GM21515 (cell line): Measurements from ENCODE around the gene OGFOD3.
"Not testable (repeated sequence)": the region's sequence is repeated elsewhere in the genome, so short reads cannot be mapped to it uniquely, and the experiment has no call there.

Experiments
- ATAC-seq: cut with Tn5 transposase; IDR thresholded peaks from one replicate; pipeline ENCODE4 v1.9.1; 2021; ENCODE audit not compliant: unreplicated experiment

OGFOD3 gene

DNA sequence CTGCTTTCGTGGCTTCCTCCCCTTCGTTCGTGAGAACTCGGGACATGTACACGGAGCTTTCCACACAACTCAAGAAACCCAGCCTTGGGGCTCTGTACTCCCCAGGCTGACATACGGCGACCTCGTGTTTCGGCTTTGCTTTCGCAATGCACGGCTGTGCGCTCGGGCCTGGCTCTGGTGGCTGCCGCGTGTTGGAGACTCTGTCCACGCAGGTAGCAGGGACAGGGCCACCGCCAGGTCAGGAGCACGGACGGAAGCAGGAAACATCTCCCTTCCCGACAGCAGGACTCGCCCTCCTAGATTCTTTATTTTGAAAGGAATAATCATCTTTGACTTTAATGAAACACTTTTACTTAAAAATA is 29.5 kb downstream of the OGFOD3 start:
- ATAC-seq, result no peak

DNA sequence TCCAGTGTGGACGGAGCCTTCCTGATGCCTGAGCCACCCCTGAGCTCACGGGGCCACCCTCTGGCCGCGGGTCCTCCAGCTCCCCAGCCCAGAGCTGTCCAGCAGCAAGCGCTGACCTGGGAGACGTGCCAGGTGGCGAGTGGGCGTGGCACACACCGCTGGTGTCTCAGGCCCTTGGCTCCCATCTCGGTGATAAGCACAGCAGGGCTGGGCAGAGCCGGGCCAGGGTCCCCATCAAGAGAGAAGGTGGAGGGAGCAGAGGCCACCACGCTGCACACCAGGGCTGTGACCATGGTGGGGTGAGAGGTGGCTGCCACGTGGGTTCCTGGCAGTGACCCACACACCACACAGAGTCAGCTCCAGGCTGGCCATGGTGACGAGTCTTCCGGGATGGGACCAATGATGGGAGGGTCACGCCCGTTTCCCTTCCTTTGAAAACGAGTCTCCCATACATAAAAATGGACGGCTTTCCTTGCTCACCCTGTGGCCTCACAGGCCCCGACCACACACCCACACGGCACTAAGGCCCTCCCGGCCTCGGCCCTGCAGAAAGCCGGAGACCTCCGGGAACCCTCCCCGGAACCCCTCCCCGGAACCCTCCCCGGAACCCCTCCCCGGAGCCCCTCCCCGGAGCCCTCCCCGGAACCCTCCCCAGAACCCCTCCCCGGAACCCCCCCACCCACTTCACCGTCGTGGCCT is 30.0 kb downstream of the OGFOD3 start:
- no peak for ATAC-seq

DNA sequence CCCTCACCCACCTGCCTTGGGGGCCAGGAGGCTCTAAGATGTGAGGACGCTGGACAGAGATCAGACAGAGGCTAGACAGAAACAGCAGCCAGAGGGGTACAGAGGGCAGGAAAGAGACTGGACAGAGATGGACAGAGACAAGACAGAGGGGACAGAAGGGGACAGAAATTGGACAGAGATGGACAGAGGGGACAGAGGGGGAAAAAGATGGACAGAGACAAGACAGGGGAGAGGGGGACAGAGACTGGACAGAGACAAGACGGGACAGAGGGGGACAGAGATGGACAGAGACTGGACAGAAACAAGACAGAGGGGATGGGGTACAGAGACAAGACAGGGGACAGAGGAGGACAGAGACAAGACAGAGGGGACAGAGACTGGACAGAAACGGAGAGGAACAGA is 30.7 kb downstream of the OGFOD3 start:
- no peak for ATAC-seq

DNA sequence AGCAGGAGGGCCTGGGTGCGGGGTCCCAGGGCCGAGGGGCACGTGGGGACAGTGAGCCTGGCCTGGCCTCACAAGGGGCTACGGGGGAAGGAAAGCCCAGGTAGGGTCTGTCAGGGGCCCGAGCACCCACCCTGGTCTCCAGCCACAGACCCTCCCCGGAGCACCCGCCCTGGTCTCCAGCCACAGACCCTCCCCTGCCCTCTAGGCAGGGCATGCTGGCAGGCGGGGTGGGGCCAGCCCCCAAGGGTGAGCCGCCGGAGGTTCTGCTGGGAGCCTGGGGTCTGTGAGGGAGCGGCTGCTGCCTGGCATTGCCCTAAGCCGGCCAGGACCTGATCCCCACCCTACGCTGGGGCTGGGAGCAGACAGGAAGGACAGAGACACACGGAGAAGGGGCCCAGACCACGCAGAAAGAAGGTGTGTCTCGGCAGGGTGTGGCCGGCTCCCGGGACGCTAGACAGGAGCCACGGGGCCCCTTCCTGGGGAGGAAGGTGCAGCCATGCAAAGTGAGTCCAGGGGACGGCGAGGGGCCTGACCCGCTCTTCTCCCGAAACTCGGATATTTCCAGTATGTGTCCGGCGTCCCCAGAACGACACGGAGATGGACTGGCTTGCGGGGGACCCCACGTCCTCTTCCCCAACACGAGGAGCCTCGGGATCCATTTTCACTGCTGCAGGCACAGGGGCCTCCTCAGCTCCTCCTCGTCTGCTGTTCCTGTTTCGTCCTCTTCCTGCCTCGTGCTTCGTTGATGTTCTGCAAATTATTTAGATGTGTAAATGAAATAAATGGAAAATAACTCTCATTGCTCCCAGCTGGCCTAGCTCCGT is 31.3 kb downstream of the OGFOD3 start:
- no peak for ATAC-seq

DNA sequence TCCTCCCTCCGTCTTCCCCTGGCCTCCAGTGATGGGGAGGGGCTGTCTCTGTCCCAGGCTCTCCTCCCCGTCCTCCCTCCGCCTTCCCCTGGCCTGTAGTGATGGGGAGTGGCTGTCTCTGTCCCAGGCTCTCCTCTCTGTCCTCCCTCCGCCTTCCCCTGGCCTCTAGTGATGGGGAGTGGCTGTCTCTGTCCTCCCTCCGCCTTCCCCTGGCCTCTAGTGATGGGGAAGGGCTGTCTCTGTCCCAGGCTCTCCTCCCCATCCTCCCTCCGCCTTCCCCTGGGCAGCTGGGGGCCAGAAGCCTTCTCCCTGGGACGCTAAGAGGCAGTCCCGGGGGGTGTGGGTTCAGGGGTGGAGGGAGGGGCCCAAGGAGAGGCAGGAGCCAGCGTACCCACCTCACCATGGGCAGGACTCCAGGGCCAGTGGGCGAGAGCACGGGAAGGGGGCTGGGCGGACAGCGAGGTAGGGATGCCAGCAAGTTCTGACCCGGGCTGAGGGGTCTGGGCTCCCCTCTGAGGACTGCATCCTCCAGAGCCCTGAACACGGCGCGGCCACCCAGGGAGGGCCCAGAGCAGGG is 32.0 kb downstream of the OGFOD3 start:
- ATAC-seq, result no peak

DNA sequence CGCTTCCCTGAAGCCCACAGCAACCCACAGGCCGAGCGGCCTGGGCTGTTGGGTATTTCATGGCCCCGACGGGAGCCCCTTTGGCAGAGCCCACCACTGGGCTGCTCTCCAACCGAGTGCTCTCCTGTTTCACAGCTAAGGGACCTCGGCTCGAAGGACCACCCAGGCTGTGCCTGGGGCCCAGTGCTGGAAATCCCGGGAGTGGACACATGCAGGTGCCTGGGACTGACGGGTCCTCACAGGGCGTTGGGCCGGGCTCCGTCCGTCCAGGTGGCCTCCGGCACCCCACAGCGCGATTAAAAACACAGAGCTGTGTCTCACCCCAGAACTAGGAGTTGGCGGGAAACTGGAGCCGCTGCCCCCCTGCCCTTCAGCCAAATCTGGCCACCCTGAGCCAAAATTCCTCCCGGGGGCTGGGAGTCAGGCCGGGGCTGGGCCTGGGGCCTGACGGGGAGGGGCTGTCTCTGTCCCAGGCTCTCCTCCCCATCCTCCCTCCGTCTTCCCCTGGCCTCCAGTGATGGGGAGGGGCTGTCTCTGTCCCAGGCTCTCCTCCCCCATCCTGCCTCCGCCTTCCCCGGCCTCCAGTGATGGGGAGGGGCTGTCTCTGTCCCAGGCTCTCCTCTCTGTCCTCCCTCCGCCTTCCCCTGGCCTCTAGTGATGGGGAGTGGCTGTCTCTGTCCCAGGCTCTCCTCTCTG is 32.7 kb downstream of the OGFOD3 start:
- ATAC-seq, result no peak

DNA sequence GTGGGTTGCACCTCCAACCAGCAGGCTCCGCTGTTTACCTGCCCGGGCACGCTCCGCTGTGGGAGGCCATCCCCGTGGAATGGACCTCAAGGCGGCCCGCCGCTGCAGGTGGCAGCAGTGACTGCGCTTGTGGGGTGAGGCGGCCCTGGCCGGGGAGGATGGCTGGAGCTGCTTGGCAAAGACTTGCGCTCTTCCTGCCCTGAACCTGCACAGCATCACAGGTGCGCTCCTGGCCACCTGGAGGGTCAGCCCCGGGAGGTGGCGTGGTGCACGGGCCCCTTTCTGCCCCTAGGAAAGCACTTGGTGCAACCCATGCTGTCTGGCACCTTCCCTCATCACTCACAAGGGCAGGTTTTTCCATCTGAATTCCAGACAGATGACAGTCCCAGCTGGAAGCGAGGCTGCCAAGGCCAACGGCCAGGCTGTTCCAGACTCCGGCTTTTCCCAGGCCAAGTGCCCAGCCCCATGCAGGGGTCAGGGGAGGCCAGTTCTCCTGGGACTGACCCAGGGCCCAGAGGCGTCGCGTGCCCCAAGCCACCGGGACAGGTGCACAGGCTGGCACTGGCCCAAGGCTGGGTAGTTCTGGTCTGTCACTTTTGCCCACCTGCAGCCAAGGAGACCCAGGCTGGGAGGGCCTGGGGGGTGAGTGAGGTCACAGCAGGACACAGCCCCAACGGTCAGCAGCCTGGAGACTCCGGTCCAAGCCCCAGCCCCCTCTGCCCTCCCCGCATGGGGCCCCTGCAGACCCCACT is 33.5 kb downstream of the OGFOD3 start:
- no peak for ATAC-seq

DNA sequence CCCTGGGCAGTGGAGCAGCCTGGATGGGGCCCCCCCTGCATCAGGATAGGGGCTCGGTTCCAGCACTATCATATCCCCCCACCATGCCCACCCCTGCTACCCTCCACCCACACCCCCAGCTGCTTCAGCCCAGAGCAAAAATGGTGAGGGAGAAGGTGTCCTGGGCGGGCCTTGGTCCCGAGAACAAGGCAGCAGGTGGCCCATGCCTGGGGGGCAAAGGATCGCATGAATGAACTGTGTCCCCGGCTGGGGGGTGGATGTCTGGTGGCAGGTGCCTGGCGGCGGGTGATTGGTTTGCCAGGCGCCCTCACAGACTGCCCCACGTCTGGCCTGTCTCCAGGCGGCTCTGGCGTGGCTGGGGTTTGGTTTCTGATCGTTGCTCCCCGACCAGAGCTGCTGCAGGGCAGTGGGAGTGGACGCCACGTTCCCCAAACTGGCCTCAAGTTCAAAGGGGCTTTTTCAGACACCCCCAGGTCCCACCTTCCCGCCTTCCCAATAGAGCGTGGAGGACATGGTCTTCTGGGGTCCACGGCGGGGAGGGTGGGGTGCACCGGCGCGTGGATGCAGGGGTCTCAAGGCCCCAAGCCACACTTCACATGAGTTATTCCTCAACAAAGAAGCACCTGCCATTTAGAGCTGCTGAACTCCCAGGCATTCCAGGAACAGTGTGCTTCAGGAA is 34.2 kb downstream of the OGFOD3 start:
- ATAC-seq, result no peak

DNA sequence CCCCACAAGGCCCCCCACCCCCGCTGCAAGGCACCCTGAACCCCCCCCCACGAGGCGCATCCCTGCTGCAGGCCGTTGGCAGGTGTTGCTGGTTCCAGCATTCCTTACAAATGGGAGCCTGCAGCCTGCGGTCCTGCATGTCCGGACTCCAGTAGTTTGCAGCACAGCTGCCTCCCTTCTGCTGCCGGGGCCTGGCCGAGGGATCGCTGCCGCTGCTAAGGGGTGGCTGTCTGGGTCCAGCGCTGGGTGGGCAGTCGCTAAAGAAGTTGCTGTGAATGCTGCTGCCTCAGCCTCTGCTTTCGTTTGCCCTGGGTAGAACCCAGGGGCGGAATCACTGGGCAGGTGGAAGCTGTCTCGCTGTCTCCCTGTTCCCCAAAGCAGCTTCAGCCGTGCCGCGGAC is 35.0 kb downstream of the OGFOD3 start:
- ATAC-seq, result no peak

DNA sequence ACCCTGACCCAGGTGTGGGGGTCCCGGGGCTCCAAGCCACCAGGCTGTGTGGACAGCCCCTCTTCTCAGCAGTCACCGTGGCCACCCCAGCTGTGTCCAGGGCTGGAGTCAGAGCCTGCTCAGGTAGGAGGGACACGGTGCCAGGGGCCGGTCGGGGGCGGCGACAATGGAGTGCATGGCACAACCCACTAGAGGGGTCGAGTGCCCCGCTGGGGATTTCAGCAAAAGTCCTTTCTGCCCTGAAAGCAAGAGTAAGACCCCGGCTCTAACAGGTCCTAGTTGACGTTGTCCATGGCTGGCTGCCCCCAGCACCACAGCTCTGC is 35.5 kb downstream of the OGFOD3 start:
- no peak for ATAC-seq

DNA sequence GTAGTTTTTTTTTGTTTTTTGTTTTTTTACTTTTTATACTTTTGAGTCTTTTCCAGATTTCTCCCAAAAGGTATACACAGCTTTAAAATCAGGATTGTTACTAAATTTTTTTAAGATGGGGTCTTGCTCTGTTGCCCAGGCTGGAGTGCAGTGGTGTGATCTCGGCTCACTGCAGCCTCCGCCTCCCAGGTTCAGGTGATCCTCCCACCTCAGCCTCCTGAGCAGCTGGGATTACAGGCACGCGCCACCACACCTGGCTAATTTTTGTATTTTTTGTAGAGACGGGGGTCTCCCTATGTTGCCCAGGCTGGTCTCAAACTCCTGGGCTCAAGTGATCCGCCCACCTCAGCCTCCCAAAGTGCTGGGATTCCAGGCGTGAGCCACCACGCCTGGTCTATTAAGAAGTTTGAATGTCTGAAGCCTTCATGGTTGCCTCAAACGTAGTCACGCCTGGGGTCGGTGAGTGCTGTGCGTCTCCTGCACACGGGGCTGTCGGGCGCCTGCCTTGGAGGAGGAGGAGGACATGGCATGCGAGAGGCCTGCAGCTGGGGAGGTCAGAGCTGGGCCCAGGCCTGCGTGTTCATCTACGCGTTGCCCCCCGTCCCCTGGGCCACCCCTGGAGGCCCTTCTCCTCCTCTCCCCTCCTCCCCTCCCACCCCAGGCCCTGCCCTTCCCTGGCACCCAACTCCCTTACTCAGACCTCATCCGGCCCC is 36.0 kb downstream of the OGFOD3 start:
- ATAC-seq, result not testable (repeated sequence)

DNA sequence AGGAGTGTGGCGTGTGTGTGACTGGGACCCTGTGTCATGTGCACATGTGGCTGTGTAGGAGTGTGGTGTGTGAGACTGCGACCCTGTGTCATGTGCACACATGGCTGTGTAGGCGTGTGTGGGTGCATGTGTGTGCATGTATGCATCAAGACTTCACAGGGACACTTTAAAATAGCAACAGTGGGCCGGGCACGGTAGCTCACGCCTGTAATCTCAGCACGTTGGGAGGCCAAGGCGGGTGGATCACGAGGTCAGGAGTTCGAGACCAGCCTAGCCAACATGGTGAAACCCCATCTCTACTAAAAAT is 36.7 kb downstream of the OGFOD3 start:
- ATAC-seq, result not testable (repeated sequence)

DNA sequence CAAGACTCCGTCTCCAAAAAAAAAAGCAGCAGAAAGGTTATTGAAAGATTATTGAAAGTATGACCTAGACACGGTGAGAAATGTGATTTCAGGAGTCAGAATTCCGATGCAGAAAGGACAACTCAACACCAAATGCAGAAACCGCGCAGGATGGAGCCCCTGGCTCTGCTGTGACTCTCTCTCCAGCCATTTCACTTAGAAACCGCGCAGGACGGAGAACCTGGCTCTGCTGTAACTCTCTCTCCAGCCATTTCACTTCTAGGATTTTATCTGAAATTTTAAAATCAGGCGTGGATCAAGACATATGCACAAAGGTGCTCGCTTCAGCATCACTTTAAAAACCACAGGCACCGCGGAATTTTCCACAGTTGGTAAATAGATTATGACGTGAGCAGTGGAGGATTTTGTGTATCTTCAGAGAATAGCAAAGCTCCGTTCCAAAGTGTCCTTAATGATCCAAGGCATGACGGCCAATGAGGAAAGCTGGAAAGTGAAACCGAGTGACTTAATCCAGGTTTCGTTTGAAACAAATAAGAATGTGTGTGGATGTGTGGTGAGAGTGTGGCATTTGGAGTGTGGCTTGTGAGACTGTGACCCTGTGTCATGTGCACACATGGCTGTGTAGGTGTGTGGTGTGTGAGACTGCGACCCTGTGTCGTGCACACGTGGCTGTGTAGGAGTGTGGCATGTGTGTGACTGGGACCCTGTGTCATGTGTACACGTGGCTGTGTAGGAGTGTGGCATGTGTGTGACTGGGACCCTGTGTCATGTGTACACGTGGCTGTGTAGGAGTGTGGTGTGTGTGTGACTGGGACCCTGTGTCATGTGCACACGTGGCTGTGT is 37.3 kb downstream of the OGFOD3 start:
- no peak for ATAC-seq

DNA sequence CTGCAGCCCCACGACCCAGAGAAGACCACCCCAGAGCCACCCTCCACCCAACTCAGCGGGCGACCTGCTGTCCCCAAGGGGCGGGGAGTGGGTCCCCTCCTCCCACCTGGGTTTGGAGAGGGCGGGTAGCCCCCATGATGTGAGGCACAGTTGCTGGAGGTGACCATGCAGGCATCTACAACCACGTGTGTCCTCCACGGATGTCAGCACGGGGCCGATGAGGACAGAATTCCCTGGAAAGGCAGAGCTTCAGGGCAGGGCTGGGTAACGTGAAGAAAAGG is 39.7 kb downstream of the OGFOD3 start:
- ATAC-seq, result no peak

DNA sequence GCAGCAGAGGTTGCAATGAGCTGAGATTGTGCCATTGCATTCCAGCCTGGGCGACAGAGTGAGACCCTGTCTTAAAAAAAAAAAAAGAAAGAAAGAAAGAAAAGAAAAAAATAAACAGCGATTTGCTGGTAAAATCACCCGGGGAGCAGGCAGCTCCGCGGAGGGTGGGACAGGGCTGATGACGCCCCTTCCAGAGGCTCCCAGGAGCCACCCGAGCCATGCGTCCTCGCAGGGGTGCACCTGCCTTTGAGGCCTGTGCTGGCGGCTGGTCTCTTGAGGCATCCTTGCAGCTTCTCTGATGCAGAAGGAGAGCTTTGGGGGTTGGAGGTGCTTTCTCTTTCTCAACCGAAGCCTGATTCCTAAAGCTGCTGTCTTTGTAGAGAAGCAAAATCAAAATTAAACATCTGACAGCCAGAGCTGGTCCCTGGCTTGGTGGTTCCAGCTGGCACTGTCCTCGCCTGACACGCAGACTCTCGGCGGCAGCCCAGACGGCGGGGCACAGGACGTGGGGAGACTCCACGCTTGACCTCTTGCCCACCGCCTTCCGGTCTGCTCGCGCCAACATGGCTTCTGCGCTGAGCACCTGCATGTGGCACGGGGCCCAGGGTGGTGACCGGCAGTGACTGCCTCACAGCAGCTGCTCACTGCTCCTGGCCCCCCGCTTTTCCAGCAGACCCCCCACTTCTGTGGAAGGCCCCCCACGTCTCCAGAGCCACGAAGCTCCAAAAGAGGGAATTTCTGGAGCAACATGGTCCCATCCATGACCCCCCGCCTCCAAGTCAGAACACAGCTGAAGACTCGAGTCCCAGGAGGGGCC is 40.3 kb downstream of the OGFOD3 start:
- no peak for ATAC-seq

DNA sequence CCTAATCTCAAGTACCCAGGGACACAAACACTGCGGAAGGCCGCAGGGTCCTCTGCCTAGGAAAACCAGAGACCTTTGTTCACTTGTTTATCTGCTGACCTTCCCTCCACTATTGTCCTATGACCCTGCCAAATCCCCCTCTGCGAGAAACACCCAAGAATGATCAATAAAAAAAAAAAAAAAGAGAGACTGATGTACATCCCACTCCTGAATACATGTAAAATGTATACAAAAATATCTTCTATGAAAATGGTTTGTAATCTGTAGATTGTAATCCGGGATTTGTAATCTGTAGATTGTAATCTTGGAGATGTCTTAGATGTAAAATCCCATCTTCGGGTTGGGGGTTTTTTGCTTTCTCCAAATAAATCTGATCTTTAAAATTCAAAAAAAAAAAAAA is 41.1 kb downstream of the OGFOD3 start:
- not testable (repeated sequence) for ATAC-seq

DNA sequence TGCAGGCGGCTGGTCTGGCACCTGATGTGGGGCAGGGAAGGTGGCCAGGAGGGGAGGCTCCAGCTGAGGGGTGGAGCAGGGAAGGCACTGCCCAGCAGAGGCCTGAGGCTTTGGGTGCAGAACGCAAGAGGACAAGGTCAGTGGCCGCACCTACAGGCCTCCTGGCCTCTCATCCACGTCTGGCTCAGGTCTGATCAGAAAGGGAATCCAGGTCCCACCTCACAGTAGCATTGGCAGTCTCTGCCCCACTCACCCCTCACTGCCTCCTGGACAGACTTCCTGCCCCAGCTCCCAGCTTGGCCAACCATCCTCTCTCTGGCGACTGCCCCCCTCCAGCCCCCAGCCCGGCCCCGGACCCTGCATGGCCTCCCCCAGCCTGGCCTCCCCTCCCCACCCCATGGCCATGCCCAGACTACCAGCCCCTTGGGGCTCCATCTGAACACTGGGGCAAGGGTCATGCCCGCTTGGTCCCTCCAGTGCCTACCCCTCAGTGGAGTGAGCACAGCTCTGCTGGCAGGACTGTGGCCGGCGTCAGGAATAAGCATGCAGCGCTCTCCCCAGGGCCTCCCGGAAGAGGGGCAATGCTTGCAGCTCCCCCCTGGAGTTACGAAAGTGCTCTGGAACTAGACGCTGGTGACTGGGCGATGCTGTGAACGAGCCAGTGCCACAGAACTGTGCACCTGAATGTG is 42.2 kb downstream of the OGFOD3 start:
- ATAC-seq, result no peak
